HG02981 (cell line): Measurements from ENCODE around the gene KLHDC7A.
"Not testable (repeated sequence)": the region's sequence is repeated elsewhere in the genome, so short reads cannot be mapped to it uniquely, and the experiment has no call there.

ENCODE experiments used
- ATAC-seq: cut with Tn5 transposase; IDR thresholded peaks from one replicate; pipeline ENCODE4 v1.9.1; 2021; ENCODE audit warnings: mild to moderate bottlenecking, moderate library complexity; ENCODE audit not compliant: unreplicated experiment

Gene KLHDC7A

DNA sequence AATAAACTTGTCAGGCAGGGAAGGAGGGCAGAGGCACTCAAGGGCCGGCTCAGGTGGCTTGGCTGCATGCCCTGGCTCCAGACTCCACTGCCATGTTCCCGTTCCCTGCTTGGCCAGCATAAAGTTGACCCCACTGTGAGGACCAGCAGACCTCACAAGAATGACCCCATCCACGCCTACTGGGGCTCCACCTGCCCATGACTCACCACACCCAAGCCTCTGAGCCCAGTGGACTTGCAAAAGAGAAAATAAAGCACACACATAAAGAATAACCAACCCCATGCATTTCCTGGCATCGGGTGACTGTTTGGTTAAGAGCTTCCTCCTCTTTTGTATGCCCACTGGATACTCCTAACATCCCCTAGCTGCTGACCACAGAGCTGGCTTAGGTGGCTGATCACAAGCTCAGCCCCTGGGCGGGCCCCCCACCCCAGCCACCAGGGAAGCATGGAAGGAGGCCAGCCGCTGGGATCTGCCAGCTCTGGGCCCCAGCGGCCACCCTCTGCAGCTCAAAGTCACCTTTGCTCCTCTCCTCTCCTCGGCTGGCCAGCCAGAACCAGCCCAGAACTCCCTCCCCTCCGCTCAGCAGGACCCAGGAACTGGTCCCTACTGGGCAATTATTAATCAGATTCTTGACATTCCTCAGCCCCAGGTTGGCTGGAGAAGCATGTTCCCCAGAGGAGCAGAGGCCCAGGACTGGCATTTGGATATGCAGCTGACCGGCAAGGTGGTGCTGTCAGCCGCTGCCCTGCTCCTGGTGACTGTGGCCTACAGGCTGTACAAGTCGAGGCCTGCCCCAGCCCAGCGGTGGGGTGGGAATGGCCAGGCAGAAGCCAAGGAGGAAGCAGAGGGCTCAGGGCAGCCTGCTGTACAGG, at the start of gene KLHDC7A:
KLHDC7A (plus strand) TSS at position 616 of the 875 bp plus-strand sequence; CDS start at position 668, 52 bp downstream.
- ATAC-seq = no peak

- no peak for ATAC-seq
These were observed 46.7 kb upstream of the KLHDC7A start for GRCh38 chr1:18434041-18434440.

DNA sequence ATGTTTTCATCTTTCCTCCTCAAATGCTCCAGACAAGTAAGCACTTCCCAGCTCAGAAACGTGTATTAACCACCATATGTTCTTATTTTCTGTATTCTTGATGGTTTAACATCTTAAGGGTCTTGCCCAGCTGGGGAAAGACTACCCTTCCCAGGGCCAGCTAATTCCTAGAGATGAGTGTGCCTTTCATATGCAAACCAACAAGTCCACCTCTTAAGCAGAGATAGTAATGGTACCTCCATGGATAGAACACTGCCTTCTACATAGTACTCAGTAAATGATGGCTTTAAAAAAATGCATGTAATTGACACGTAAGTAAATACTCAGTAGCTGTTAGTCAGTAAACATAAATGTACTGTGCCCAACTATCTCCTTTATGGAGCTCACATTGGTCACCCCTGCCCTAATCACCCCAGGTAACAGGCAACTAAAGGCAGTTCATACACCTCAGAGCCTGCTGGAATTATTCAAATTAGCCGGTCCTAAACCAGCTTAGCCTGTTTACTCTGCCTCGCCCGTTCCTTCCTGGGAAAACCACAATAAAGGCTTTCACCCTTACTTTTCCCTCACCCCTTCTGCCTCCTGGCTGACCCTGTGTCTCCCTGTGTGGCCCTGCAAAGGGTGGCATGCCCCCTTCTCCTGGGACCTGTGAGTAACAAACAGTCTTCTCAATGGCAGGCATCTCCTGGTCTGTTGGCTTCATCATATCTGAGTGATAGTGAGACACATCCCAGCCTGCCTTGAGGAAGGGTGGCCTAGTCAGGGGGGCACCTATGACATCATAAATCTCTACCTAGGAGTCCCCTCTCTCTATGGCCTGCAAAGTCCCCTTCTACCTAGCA, 40.1 kb upstream of the KLHDC7A start:
- ATAC-seq = no peak

- no peak for ATAC-seq
These were observed 36.9 kb upstream of the KLHDC7A start for GRCh38 chr1:18443587-18444520.

GRCh38 chr1:18444563-18444962, 36.2 kb upstream of the KLHDC7A start:
- ATAC-seq = no peak

DNA sequence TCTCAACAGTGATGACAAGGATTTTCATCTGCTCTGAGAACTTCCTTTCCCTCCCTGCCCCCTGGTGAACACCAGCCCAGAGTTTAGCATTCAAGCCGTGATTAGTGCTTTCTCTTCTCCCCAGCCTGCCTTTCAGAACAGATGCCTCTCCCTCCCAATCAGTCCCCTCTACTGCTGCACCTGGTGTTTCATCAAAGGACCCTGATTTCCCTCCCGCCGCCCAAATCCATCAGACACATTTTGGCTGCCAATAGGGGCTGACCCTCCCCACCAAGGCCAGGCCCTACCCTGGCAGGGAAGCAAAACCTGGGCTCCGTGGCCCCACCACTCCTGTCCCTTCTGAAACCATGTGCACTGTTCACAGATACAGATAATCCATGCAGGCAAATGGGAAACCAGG, 34.0 kb upstream of the KLHDC7A start:
- ATAC-seq = no peak

DNA sequence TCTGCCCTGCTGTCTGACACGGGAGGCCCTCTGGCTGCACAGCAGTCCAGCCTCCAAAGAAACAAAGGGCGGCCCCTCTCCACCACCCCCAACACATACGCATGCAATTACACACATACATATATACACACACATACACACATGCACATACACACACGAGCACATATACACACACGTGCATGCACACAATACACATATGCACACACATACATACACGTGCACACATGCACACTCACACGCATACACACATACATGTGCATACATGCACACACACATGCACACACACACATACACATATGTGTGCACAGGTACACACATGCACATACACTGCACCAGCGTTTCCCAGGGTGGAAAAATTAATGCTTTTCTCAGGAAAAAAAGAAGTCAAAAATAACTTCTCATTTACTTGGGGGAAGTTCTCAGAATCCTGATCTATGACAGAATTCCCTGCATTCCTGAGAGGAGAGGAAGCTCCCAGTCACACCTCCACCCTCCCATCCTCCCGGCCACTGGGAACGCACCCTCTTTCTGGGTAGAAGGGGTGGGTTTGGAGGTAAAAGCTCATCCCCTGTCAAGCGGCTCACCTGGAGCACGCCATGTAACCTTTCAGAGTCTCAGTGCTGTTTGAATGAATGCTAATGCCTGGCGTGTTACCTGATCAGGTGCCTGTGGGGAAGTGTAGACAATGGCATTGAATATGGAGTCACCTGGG, 33.1 kb upstream of the KLHDC7A start:
- ATAC-seq = no peak

DNA sequence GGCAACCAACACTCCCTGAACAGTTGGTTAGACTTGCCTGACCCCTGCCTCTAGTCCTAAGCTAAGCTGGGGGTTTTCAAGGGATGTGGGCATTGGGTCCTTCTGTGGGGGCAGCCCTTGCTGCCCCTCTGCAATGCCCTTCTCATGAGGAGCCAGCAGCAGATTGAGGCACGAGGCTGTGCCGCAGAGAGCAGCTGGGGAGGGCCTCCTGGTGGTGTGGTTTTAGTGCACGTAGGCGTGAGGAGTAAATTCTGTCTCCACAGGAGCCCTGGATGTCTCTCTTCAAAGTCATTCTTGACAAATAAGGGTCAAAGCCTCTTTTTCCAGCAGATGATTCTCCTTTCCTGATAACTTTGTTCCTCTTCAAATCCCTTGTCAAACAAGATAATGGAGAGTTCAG, 31.8 kb upstream of the KLHDC7A start:
- no peak for ATAC-seq

GRCh38 chr1:18452550-18452949, 28.2 kb upstream of the KLHDC7A start:
- ATAC-seq = no peak

DNA sequence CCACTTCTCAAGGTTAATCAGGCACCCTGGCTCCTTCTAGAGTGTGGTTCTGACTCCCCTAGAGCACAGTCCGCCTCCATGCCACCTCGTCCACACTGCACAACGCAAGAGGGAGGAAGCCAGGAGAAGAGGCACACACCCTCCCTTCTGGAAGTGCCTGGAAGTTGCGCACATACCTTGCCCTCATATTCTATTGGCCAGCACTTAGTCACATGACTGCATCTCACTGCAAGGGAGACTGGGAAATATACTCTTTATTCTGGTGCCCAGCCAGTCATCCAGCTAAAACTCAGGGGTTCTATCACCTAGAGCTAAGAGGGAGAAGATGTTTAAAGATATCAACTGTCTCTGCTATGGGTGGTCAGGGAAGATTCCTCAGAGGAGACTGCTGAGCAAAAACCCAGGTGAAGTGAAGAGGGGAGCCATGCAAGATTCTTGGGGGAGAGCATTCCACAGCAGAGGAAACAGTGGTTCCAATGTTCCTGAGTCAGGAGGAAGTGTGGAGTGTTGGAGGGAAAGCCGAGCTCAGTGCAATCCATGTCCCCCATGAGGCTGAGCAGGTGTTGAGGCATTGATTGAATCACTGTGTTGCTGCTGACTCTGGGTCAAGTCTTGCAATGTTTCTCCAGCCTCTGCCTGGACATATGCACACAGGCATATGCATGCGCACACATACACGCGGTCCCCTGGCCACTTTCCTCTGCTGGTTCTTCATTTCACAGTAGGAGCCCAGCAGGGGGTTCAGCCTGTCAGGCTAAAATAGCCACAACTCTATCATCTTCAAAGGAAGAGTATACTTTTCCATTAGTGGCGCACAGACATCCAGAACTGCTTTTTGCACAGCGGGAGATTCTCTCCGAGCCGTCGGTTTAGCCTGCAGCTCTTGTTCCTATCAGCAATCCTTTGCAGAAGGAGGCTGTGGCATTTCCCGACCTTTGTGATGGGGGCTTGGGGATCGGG, 22.3 kb upstream of the KLHDC7A start:
- no peak for ATAC-seq

DNA sequence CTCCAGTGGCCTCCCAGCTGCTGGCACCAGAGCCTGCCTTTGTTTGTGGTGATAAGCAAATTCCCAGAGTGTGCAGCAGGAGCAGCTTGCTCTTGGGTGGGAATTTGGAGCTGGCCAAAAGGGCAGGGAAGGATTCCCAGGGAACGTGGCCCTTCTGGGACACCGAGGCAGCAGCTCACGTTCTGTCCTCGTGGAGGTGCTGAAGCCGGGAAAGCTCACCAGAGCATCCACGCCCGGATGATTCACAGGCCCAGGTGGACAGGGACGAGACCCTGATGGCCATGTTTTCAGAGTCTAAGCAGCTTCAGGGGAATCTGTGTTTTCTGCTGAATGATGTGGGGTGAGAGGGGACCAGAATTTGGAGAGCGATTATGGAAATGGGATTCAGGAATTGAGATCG, 19.1 kb upstream of the KLHDC7A start:
- no peak for ATAC-seq

GRCh38 chr1:18462517-18462916, 18.2 kb upstream of the KLHDC7A start:
- ATAC-seq = not testable (repeated sequence)

DNA sequence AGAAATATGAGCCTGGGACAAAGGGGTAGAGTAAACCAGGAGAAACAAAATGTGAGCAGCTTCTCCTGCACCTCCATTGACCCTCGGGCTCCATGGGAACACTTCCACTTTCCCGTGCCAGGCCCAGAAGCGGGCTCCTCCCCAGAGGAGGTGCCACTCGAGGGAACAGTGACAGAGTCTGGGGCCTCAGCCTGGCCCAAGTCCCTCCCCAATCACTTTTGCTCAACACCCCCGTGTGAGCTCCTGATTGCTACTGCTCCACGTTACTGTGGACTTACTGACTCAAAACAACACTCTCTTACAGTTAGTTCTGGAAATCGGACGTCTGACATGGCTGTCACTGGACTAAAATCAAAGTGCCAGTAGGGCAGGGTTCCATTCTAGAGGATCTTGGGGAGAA, 17.7 kb upstream of the KLHDC7A start:
- no peak for ATAC-seq

DNA sequence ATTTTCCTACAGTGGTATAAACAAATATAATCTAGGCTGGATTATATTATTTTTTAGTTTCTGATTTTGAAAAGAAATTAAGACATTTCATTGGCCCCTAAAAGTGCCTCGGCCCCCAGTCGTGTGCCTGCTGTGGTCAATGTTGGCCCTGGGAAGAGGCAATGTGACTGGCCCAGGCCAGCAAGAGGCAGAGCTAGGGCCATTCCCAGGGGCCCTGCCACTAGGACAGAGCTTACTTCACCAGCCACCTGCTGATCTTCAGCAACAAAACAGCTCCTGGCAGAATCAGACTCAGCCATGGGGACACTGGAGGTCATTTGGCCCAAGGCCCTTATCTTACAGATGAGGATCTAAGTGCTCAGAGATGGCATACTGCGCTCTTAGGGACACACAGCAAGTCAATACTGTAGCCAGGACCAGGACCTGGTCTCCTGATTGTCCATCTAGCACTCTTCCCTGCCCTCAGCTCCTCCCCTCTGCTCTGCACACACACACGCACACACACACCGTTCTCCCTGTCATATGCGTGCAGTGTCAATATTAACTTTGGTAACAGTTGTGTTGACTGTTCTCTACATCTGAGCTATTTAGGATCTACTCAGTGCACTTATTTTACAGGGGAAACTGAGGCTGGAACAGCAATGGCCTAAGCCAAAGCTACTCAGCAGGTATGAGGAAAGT, 16.6 kb upstream of the KLHDC7A start:
- no peak for ATAC-seq

- ATAC-seq = no peak
These were observed 16.1 kb upstream of the KLHDC7A start for GRCh38 chr1:18464665-18465050.

DNA sequence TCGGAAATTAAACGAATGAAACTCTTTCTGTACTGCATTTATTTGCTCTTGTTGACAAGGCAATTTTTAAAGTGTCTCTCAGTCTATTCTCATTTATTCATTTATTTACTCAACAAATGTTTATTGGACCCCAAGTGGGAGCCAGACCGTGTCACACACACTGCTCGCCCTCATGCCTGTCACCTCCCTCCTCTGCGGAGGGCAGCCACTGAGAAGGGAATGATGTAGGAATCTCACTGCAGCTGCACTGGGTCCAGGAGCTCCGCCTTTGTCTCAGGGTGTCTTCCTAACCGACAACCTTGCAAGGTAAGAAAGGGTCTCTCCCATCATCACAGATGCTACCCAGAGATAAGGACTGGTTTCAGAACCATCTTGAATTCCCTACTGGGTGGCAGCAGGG, 14.1 kb upstream of the KLHDC7A start:
- ATAC-seq = no peak

DNA sequence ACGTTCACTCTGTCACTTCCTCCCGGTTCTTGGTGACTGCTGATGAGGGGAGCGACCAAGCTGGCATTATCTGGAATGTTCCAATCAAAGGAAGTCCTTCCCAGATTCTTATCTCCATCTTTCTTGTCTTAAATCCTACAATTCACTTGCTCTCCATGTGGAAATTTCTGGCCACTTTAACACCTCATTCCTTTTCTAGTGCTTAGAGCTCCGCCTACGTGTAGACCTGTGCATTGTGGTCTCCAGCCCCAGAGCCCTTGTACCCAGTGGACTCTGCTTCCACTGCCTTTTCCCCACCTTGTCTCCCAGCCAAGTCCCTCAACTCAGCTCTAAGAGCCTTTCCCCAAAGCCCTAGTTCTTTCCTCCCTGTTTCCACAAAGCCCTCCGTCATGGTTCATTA, 12.2 kb upstream of the KLHDC7A start:
- ATAC-seq = no peak

DNA sequence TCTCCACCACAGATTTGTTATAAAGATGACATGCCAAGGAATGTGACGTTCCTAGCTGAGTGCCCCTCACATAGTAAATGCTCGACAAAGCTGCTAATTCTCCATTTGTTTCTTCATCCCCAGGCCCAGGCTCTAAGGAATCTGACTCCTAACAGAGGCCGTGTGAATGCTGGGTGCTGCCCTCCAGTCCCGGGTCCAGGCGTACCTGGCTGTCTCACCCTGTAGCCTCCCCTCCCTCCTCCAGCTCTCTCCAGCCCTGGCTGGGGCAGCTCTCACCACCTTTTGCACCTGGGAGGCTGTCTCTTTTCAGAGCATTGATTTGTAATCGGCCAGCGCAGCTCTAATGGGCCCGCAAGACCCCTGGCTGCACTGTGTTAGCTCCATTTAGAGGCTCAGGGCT, 11.2 kb upstream of the KLHDC7A start:
- ATAC-seq = no peak
